ENCODE measurements around the gene PISD.

GRCh38 chr22:31631436-31631835 lies 30.6 kb downstream of the PISD start:
- TF ChIP-seq, protein P1, sequence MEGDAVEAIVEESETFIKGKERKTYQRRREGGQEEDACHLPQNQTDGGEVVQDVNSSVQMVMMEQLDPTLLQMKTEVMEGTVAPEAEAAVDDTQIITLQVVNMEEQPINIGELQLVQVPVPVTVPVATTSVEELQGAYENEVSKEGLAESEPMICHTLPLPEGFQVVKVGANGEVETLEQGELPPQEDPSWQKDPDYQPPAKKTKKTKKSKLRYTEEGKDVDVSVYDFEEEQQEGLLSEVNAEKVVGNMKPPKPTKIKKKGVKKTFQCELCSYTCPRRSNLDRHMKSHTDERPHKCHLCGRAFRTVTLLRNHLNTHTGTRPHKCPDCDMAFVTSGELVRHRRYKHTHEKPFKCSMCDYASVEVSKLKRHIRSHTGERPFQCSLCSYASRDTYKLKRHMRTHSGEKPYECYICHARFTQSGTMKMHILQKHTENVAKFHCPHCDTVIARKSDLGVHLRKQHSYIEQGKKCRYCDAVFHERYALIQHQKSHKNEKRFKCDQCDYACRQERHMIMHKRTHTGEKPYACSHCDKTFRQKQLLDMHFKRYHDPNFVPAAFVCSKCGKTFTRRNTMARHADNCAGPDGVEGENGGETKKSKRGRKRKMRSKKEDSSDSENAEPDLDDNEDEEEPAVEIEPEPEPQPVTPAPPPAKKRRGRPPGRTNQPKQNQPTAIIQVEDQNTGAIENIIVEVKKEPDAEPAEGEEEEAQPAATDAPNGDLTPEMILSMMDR (IDR thresholded peaks at IDR 0.05) = no peak
- TF ChIP-seq EZH2 (IDR thresholded peaks at IDR 0.05) = no peak

Measured in neural progenitor cell (in vitro differentiated cells).